ENCODE measurements around the gene MAK.
"Not testable (repeated sequence)": the region's sequence is repeated elsewhere in the genome, so short reads cannot be mapped to it uniquely, and the experiment has no call there.

DNA sequence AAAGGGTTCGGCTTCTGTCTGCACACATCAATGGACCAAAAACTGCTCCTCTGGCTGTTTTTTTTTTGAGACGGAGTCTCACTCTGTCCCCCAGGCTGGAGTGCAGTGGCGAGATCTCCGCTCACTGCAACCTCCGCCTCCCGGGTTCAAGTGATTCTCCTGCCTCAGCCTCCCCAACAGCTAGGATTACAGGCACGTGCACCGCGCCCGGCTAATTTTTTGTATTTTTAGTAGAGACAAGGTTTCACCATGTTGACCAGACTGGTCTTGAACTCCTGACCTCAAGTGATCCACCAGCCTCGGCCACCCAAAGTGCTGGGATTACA, 48.0 kb upstream of the MAK start:
- TF ChIP-seq, protein P1, sequence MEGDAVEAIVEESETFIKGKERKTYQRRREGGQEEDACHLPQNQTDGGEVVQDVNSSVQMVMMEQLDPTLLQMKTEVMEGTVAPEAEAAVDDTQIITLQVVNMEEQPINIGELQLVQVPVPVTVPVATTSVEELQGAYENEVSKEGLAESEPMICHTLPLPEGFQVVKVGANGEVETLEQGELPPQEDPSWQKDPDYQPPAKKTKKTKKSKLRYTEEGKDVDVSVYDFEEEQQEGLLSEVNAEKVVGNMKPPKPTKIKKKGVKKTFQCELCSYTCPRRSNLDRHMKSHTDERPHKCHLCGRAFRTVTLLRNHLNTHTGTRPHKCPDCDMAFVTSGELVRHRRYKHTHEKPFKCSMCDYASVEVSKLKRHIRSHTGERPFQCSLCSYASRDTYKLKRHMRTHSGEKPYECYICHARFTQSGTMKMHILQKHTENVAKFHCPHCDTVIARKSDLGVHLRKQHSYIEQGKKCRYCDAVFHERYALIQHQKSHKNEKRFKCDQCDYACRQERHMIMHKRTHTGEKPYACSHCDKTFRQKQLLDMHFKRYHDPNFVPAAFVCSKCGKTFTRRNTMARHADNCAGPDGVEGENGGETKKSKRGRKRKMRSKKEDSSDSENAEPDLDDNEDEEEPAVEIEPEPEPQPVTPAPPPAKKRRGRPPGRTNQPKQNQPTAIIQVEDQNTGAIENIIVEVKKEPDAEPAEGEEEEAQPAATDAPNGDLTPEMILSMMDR (IDR thresholded peaks at IDR 0.05; ENCODE audit: low read depth, low read length, missing input control): not testable (repeated sequence)
- TF ChIP-seq MAX (IDR thresholded peaks at IDR 0.05); JUND (IDR thresholded peaks at IDR 0.05); EGR1 (IDR thresholded peaks at IDR 0.05; ENCODE audit: low read depth in 2 of 2); TAF1 (conservative IDR thresholded peaks at IDR 0.05); SP1 (IDR thresholded peaks at IDR 0.05); REST (IDR thresholded peaks at IDR 0.05); RAD21 (IDR thresholded peaks at IDR 0.05); HNF4G (IDR thresholded peaks at IDR 0.05); FOXA1 (IDR thresholded peaks at IDR 0.05); RXRA (IDR thresholded peaks at IDR 0.05); GABPA (IDR thresholded peaks at IDR 0.05 in 1 of 2, conservative IDR thresholded peaks at IDR 0.05 in 1 of 2); YY1 (IDR thresholded peaks at IDR 0.05): not testable (repeated sequence)
- TF ChIP-seq, protein P2, sequence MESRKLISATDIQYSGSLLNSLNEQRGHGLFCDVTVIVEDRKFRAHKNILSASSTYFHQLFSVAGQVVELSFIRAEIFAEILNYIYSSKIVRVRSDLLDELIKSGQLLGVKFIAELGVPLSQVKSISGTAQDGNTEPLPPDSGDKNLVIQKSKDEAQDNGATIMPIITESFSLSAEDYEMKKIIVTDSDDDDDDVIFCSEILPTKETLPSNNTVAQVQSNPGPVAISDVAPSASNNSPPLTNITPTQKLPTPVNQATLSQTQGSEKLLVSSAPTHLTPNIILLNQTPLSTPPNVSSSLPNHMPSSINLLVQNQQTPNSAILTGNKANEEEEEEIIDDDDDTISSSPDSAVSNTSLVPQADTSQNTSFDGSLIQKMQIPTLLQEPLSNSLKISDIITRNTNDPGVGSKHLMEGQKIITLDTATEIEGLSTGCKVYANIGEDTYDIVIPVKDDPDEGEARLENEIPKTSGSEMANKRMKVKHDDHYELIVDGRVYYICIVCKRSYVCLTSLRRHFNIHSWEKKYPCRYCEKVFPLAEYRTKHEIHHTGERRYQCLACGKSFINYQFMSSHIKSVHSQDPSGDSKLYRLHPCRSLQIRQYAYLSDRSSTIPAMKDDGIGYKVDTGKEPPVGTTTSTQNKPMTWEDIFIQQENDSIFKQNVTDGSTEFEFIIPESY (IDR thresholded peaks at IDR 0.05): not testable (repeated sequence)

All from liver (tissue), 3 donors.